ENCODE data around the gene PI4KA.
"Not testable (repeated sequence)": the region's sequence is repeated elsewhere in the genome, so short reads cannot be mapped to it uniquely, and the experiment has no call there.

Gene PI4KA

DNA sequence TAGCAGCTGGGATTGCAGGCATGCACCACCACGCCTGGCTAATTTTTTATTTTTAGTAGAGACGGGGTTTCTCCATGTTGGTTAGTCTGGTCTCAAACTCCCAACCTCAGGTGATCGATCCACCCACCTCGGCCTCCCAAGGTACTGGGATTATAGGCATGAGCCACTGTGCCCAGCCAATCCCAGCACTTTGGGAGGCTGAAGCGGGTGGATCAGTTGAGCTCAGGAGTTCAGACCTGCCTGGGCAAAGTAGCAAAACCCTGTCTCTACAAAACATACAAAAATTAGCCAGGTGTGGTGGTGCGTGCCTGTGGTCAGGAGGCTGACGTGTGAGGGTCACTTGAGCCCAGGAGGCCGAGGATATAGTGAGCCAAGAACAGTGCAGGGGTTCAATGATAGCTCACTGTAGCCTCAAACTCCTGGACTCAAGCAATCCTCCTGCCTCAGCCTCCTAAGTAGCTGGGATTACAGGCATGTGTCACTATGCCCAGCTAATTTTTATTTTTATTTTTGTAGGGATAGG, 36.8 kb downstream of the PI4KA start:
- not testable (repeated sequence) for H3K9ac ChIP-seq (ENCODE audit: low read depth, low read length); H3K9me3 ChIP-seq (ENCODE audit: control insufficient read depth, insufficient read depth, low read length); H3K4me3 ChIP-seq (ENCODE audit: low read depth, low read length); H3K27me3 ChIP-seq (ENCODE audit: control insufficient read depth, insufficient read depth, low read length); H3K36me3 ChIP-seq (ENCODE audit: control insufficient read depth, insufficient read depth, low read length); H3K4me1 ChIP-seq (ENCODE audit: control insufficient read depth, insufficient read depth, low read length)

- no peaks in the 10 kb centered on the region for H3K4me1 ChIP-seq (ENCODE audit: control insufficient read depth, insufficient read depth, low read length)
- peaks cover 2% of the 10 kb centered on the region for H3K36me3 ChIP-seq (ENCODE audit: control insufficient read depth, insufficient read depth, low read length)
- no peaks in the 10 kb centered on the region for H3K9me3 ChIP-seq (ENCODE audit: control insufficient read depth, insufficient read depth, low read length)
- no peaks in the 10 kb centered on the region for H3K27me3 ChIP-seq (ENCODE audit: control insufficient read depth, insufficient read depth, low read length)
- no peak overlapping the region for H3K4me3 ChIP-seq (ENCODE audit: low read depth, low read length)
- no peak overlapping the region for H3K9ac ChIP-seq (ENCODE audit: low read depth, low read length)
These were observed 39.1 kb downstream of the PI4KA start for GRCh38 chr22:20819471-20819870.

GRCh38 chr22:20818471-20818870, 40.1 kb downstream of the PI4KA start:
- Histone ChIP-seq H3K4me1 (ENCODE audit: control insufficient read depth, insufficient read depth, low read length) (no peaks in the 10 kb centered on the region), H3K9ac (ENCODE audit: low read depth, low read length) (no peak overlapping the region), H3K4me3 (ENCODE audit: low read depth, low read length) (no peak overlapping the region), H3K27me3 (ENCODE audit: control insufficient read depth, insufficient read depth, low read length) (no peaks in the 10 kb centered on the region), H3K9me3 (ENCODE audit: control insufficient read depth, insufficient read depth, low read length) (no peaks in the 10 kb centered on the region), H3K36me3 (ENCODE audit: control insufficient read depth, insufficient read depth, low read length) (peaks cover 2% of the 10 kb centered on the region)

DNA sequence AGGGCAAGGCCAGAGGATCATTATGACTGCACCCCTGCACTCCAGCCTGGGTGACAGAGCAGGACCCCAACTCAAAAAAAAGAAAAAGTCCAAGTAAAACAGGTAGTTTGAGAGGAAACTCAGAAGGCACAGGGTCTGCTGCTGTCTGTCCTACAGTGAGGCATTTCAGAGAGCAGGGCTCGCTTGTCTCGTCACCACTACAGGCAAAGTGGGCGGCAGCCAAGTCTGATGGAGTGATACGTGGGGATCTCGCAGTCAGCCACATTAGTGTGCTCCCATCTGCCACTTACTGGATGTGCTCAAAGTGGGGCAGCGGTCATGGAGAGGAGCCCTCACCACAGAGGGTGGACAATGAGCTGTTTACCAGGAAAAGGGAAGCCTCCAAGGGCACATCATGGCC, 42.1 kb downstream of the PI4KA start:
- Histone ChIP-seq H3K4me3 (ENCODE audit: low read depth, low read length) (no peak overlapping the region), H3K9ac (ENCODE audit: low read depth, low read length) (no peak overlapping the region), H3K4me1 (ENCODE audit: control insufficient read depth, insufficient read depth, low read length) (no peaks in the 10 kb centered on the region), H3K27me3 (ENCODE audit: control insufficient read depth, insufficient read depth, low read length) (no peaks in the 10 kb centered on the region), H3K9me3 (ENCODE audit: control insufficient read depth, insufficient read depth, low read length) (no peaks in the 10 kb centered on the region), H3K36me3 (ENCODE audit: control insufficient read depth, insufficient read depth, low read length) (peaks cover 2% of the 10 kb centered on the region)

- Histone ChIP-seq H3K9ac (ENCODE audit: low read depth, low read length) (no peak overlapping the region), H3K4me1 (ENCODE audit: control insufficient read depth, insufficient read depth, low read length) (no peaks in the 10 kb centered on the region), H3K9me3 (ENCODE audit: control insufficient read depth, insufficient read depth, low read length) (no peaks in the 10 kb centered on the region), H3K36me3 (ENCODE audit: control insufficient read depth, insufficient read depth, low read length) (peaks cover 2% of the 10 kb centered on the region), H3K27me3 (ENCODE audit: control insufficient read depth, insufficient read depth, low read length) (no peaks in the 10 kb centered on the region), H3K4me3 (ENCODE audit: low read depth, low read length) (no peak overlapping the region)
These were observed 43.0 kb downstream of the PI4KA start for GRCh38 chr22:20815477-20816050.

- Histone ChIP-seq H3K4me3 (ENCODE audit: low read depth, low read length) (no peak overlapping the region), H3K27me3 (ENCODE audit: control insufficient read depth, insufficient read depth, low read length) (no peaks in the 10 kb centered on the region), H3K9ac (ENCODE audit: low read depth, low read length) (no peak overlapping the region), H3K36me3 (ENCODE audit: control insufficient read depth, insufficient read depth, low read length) (no peaks in the 10 kb centered on the region), H3K9me3 (ENCODE audit: control insufficient read depth, insufficient read depth, low read length) (no peaks in the 10 kb centered on the region), H3K4me1 (ENCODE audit: control insufficient read depth, insufficient read depth, low read length) (no peaks in the 10 kb centered on the region)
These were observed 44.3 kb downstream of the PI4KA start for GRCh38 chr22:20814221-20814808.

- Histone ChIP-seq H3K36me3 (ENCODE audit: control insufficient read depth, insufficient read depth, low read length) (no peaks in the 10 kb centered on the region), H3K4me3 (ENCODE audit: low read depth, low read length) (no peak overlapping the region)
These were observed 45.6 kb downstream of the PI4KA start for GRCh38 chr22:20813056-20813455.

DNA sequence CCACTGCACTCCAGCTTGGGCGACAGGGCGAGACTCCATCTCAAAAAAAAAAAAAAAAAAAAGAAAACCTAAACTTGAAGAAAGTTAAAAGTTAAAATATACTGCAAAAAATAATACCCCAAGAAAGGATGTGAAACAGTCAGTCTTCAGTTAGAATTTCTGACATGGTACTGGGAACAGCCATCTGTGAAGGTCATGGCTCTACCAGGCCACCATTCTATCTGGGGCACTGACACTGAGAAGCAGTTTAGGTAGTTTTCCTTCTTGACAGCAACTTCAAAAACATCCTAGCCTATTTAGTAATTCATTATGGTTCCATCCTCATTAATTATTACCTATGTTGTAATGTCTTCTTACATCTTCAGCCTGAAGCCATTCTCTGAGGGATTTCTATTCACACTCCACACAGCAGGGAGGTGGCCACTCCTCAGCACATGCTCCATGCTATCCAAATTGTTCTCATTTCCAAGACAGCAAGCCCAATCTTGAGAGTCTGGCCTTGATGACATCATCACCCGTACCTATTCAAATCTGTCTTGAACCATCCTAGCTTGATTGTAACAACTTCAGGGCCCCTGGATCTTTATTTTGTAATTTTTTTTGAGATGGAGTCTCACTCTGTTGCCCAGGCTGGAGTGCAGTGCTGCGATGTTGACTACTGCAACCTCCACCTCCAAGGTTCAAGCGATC, 46.5 kb downstream of the PI4KA start:
- Histone ChIP-seq H3K9me3 (ENCODE audit: control insufficient read depth, insufficient read depth, low read length) (no peaks in the 10 kb centered on the region), H3K9ac (ENCODE audit: low read depth, low read length) (no peak overlapping the region), H3K4me3 (ENCODE audit: low read depth, low read length) (no peak overlapping the region), H3K27me3 (ENCODE audit: control insufficient read depth, insufficient read depth, low read length) (no peaks in the 10 kb centered on the region), H3K4me1 (ENCODE audit: control insufficient read depth, insufficient read depth, low read length) (no peaks in the 10 kb centered on the region), H3K36me3 (ENCODE audit: control insufficient read depth, insufficient read depth, low read length) (peaks cover 3% of the 10 kb centered on the region)

More at GRCh38 chr22:20813056-20813455, 45.6 kb downstream of the PI4KA start:
- H3K27me3 ChIP-seq (ENCODE audit: control insufficient read depth, insufficient read depth, low read length) = no peaks in the 10 kb centered on the region
- H3K9ac ChIP-seq (ENCODE audit: low read depth, low read length) = no peak overlapping the region
- no peaks in the 10 kb centered on the region for H3K4me1 ChIP-seq (ENCODE audit: control insufficient read depth, insufficient read depth, low read length)
- H3K9me3 ChIP-seq (ENCODE audit: control insufficient read depth, insufficient read depth, low read length) = no peaks in the 10 kb centered on the region

DNA sequence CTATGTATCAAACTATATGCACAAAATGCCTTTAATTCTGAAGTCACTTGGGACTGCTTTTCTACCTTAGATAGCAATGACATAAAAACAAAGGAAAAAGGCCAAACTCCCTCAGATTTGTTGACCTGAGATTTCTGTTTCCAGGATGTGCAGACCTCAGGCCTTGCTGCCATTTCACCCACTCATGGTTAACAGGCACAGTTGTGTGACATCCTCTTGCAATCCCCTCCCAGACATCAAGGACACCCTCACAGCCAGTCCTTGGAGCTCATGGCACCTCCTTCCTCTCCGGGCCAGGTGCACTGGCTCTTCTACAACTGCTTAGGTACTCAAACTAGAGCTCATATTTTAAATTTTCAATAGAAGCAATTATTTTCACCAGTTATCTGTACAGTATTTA, 47.4 kb downstream of the PI4KA start:
- Histone ChIP-seq H3K9ac (ENCODE audit: low read depth, low read length) (no peak overlapping the region), H3K36me3 (ENCODE audit: control insufficient read depth, insufficient read depth, low read length) (peaks cover 4% of the 10 kb centered on the region), H3K9me3 (ENCODE audit: control insufficient read depth, insufficient read depth, low read length) (no peaks in the 10 kb centered on the region), H3K4me1 (ENCODE audit: control insufficient read depth, insufficient read depth, low read length) (no peaks in the 10 kb centered on the region), H3K27me3 (ENCODE audit: control insufficient read depth, insufficient read depth, low read length) (no peaks in the 10 kb centered on the region), H3K4me3 (ENCODE audit: low read depth, low read length) (no peak overlapping the region)

GRCh38 chr22:20810645-20811044, 48.0 kb downstream of the PI4KA start:
- H3K36me3 ChIP-seq (ENCODE audit: control insufficient read depth, insufficient read depth, low read length) = peaks cover 4% of the 10 kb centered on the region

GRCh38 chr22:20809538-20810185, 48.9 kb downstream of the PI4KA start:
- no peaks in the 10 kb centered on the region for H3K9me3 ChIP-seq (ENCODE audit: control insufficient read depth, insufficient read depth, low read length)
- no peaks in the 10 kb centered on the region for H3K4me1 ChIP-seq (ENCODE audit: control insufficient read depth, insufficient read depth, low read length)
- no peaks in the 10 kb centered on the region for H3K27me3 ChIP-seq (ENCODE audit: control insufficient read depth, insufficient read depth, low read length)
- peaks cover 7% of the 10 kb centered on the region for H3K36me3 ChIP-seq (ENCODE audit: control insufficient read depth, insufficient read depth, low read length)
- H3K4me3 ChIP-seq (ENCODE audit: low read depth, low read length) = no peak overlapping the region
- no peak overlapping the region for H3K9ac ChIP-seq (ENCODE audit: low read depth, low read length)

More at GRCh38 chr22:20810645-20811044, 48.0 kb downstream of the PI4KA start:
- Histone ChIP-seq H3K27me3 (ENCODE audit: control insufficient read depth, insufficient read depth, low read length) (no peaks in the 10 kb centered on the region), H3K9me3 (ENCODE audit: control insufficient read depth, insufficient read depth, low read length) (no peaks in the 10 kb centered on the region), H3K4me3 (ENCODE audit: low read depth, low read length) (no peak overlapping the region), H3K4me1 (ENCODE audit: control insufficient read depth, insufficient read depth, low read length) (no peaks in the 10 kb centered on the region), H3K9ac (ENCODE audit: low read depth, low read length) (no peak overlapping the region)

Data from iPS-15b (cell line).